ENCODE results near the gene BRPF1.

- TF ChIP-seq, protein P1, sequence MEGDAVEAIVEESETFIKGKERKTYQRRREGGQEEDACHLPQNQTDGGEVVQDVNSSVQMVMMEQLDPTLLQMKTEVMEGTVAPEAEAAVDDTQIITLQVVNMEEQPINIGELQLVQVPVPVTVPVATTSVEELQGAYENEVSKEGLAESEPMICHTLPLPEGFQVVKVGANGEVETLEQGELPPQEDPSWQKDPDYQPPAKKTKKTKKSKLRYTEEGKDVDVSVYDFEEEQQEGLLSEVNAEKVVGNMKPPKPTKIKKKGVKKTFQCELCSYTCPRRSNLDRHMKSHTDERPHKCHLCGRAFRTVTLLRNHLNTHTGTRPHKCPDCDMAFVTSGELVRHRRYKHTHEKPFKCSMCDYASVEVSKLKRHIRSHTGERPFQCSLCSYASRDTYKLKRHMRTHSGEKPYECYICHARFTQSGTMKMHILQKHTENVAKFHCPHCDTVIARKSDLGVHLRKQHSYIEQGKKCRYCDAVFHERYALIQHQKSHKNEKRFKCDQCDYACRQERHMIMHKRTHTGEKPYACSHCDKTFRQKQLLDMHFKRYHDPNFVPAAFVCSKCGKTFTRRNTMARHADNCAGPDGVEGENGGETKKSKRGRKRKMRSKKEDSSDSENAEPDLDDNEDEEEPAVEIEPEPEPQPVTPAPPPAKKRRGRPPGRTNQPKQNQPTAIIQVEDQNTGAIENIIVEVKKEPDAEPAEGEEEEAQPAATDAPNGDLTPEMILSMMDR (conservative IDR thresholded peaks at IDR 0.05 in 1 of 2, IDR thresholded peaks at IDR 0.05 in 1 of 2; ENCODE audit: low read depth in 1 of 2, low read length in 2 of 2) = peak; percentile 93 to 95
- TF ChIP-seq EZH2 (IDR thresholded peaks at IDR 0.05; ENCODE audit: low read length, missing control alignments) = no peak
Measured at GRCh38 chr3:9715764-9716437, 15.6 kb upstream of the BRPF1 start.
